GM19035 (cell line): ENCODE measurements around the gene SACS.

ENCODE experiments used
- ATAC-seq: cut with Tn5 transposase; IDR thresholded peaks from one replicate; pipeline ENCODE4 v1.9.1; 2021; ENCODE audit not compliant: unreplicated experiment

Gene SACS

DNA sequence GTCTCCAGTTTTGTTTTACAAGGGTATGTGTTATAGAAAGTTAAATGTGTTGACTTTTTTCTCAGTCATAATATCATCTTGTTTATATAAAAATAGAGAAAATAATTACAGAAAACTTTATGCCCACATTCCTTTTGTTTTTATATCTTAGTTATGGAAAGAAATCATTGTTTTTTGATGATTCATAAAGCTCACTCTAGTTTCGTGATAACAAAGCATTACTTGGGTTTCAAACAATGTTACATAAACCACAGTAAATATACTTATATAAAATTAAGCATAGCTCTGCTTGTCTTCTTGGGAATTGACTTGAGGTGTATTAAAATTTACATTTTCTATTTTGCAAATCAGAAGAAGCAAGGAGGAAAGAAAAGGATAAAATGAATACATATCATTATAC, 140.9 kb downstream of the SACS start:
- ATAC-seq: no peak

DNA sequence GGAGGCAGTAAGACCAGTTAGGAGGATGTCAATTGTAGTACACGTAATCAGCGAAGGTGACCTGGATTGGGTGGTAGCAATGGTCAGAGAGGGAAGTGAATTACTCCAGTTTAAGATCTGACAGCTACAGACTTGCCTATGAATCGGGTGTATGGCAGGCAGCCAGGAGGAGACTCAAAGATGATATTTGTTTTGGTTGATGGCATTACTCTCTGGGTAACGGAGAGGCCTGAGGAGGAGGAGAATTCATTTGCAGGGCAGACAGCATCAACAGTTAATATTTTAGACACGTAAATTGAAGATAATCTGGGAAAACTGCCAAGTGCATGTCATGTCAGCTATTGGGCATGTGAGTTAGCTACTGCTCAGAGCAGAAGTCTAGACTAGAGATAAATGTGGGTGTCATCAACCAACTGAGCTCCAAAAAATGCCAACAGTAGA, 143.6 kb downstream of the SACS start:
- no peak for ATAC-seq

DNA sequence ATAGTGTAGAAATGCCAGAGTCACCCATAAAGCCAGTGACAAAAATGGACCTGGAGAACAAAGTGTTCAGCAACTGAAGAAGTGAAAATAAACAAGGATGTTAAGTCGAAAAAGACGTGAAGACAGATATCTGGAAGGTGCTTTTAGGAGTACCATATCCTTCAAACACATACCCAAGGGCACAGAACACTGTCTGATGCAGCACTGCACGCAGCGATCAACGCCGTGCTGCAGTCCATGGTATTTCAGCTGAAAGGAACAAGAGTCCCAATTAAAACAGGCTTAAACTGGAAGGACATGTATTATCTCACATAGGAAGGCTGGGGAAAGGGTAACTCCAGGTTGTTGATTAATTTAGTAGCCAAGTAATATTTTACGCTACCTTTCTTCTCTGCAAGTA, 144.5 kb downstream of the SACS start:
- ATAC-seq: no peak

DNA sequence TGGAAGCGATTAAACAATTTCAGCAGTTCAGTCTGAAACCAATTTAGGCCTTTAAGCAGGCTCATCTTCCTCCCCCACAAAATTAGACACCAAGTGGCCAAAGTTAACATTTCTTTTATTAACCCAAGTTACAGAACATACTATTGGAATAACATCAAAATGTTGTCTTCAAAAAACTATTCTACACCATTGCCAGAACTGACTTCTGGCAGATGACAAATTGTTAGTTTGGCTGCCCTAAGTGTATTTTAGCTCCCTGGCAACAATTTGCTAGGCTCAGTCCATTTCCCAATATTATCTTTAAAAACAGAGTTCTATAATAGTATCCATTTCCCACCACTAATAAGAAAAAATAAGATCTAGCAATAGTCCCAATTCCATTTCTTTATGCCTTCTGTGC, 144.9 kb downstream of the SACS start:
- ATAC-seq: no peak

DNA sequence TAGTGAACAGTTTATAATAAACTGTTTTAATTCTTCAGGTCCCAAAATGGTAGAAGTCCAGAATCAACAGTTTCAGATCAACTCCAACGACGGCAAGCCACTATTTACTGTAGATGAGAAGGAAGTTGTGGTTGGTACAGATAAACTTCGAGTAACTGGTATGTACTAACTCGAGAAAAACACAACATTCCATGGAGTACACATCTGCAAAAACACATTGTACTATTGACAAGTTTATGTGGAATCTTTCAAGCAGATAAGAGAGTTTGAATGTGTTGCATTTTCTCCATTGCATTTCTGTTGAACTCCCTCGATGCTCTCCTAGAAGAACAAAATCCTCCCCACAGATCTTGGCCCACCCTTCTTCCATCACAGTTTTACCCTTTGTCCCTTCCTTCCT, 154.2 kb downstream of the SACS start:
- ATAC-seq: no peak
